H1 (cell line): Measurements from ENCODE around the gene ALLC. TPM values are rescaled to one million over a fixed set of nuclear protein-coding genes. Genes with fewer than 3 reads are reported as not detected.

Source experiments
- CTCF ChIA-PET: fragments of 300-600 bp; sonication (Branson Sonifier 250); formaldehyde crosslinking; loops from one replicate; lab custom pipeline; 2021; ENCODE audit not compliant: partially characterized antibody; lab: Charles Lee
- POLR2A ChIA-PET: fragments of 300-600 bp; sonication (Branson Sonifier 250); formaldehyde crosslinking; loops from one replicate; lab custom pipeline; 2021; ENCODE audit warnings: inconsistent platforms; ENCODE audit not compliant: partially characterized antibody; lab: Charles Lee
- DNase-seq, 2 experiments: peaks; one replicate each; pipeline versions ENCODE4 v3.0.0 to v3.0.0-alpha.2; 2010 to 2022; ENCODE audit warnings: low spot score in 2 of 2, low read depth in 1 of 2, mixed read lengths in 1 of 2
- FAIRE-seq: peaks from 2 replicates; lab custom pipeline; 2011; peaks lifted over from hg19 to GRCh38; lab: Jason Lieb, UNC
- H2AFZ ChIP-seq: 2 replicates; pipeline ENCODE4 v1.8.1; 2012; ENCODE audit warnings: low read length, inconsistent platforms
- H2AK5ac ChIP-seq: 2 replicates; pipeline ENCODE4 v1.6.1; 2013; ENCODE audit warnings: low read depth, low read length
- H2BK120ac ChIP-seq: replicated peaks from 2 replicates; pipeline ENCODE3; 2013; ENCODE audit warnings: low read depth, low read length, inconsistent platforms
- H2BK12ac ChIP-seq: 2 replicates; pipeline ENCODE4 v1.6.1; 2013; ENCODE audit warnings: low read depth, low read length
- H2BK15ac ChIP-seq: 2 replicates; pipeline ENCODE4 v1.6.1; 2013; ENCODE audit warnings: low read length
- H2BK20ac ChIP-seq: 2 replicates; pipeline ENCODE4 v1.6.1; 2013; ENCODE audit warnings: low read length
- H2BK5ac ChIP-seq: 2 replicates; pipeline ENCODE4 v1.6.1; 2013; ENCODE audit warnings: low read depth, low read length
- H3K14ac ChIP-seq: 2 replicates; pipeline ENCODE4 v1.6.1; 2013; ENCODE audit warnings: inconsistent platforms; ENCODE audit not compliant: insufficient read length
- H3K18ac ChIP-seq: 2 replicates; pipeline ENCODE4 v1.6.1; 2013; ENCODE audit warnings: low read length; ENCODE audit errors: extremely low read depth
- H3K23ac ChIP-seq: 2 replicates; pipeline ENCODE4 v1.6.1; 2013; ENCODE audit warnings: inconsistent platforms; ENCODE audit not compliant: insufficient read length
- H3K23me2 ChIP-seq: 2 replicates; pipeline ENCODE4 v1.6.1; 2013; ENCODE audit warnings: low read depth, low read length
- H3K27ac ChIP-seq: 2 replicates; pipeline ENCODE4 v1.6.1; 2011; ENCODE audit warnings: low read depth, low read length, inconsistent platforms
- H3K27me3 ChIP-seq, 4 experiments: replicated peaks in 1 of 4; 1 replicate in 1 of 4; 2 replicates in 3 of 4; pipeline versions ENCODE4 v1.6.1 to v1.8.1; 2011 to 2013; ENCODE audit warnings: low read length in 3 of 4, mild to moderate bottlenecking in 3 of 4, inconsistent platforms in 2 of 4, mixed read lengths in 2 of 4, moderate library complexity in 1 of 4; ENCODE audit not compliant: control insufficient read depth in 3 of 4, insufficient read depth in 3 of 4; ENCODE audit errors: extremely low read depth in 1 of 4
- H3K36me3 ChIP-seq, 4 experiments: 2 replicates each; pipeline versions ENCODE4 v1.6.1 to v1.8.1; 2011 to 2013; ENCODE audit warnings: mild to moderate bottlenecking in 4 of 4, low read length in 3 of 4, moderate library complexity in 2 of 4, control low read depth in 1 of 4, inconsistent platforms in 1 of 4; ENCODE audit not compliant: insufficient read depth in 4 of 4, control insufficient read depth in 2 of 4
- H3K4ac ChIP-seq: replicated peaks from 2 replicates; pipeline ENCODE3; 2013; ENCODE audit warnings: low read length, low read depth, mixed read lengths, inconsistent platforms; ENCODE audit not compliant: insufficient read length
- H3K4me1 ChIP-seq, 4 experiments: replicated peaks in 1 of 4; 1 replicate in 1 of 4; 2 replicates in 3 of 4; pipeline versions ENCODE4 v1.6.1 to v1.8.1; 2011 to 2013; ENCODE audit warnings: low read length in 3 of 4, inconsistent platforms in 2 of 4, mixed read lengths in 1 of 4; ENCODE audit not compliant: insufficient read depth in 4 of 4, control insufficient read depth in 3 of 4
- H3K4me2 ChIP-seq, 2 experiments: 2 replicates each; pipeline versions ENCODE4 v1.6.1 to v1.8.1; 2011 to 2013; ENCODE audit warnings: low read depth in 2 of 2, low read length in 2 of 2, control low read depth in 1 of 2, inconsistent platforms in 1 of 2, mild to moderate bottlenecking in 1 of 2; ENCODE audit not compliant: insufficient read depth in 1 of 2
- H3K4me3 ChIP-seq, 4 experiments: fragments of 200-600, 300-600 bp in 1 of 4; sonication (generic), shearing (Covaris generic), sonication (Bioruptor Twin) in 1 of 4; 2 replicates each; pipeline versions ENCODE4 v1.5.1 to v1.8.1; 2011 to 2016; ENCODE audit warnings: low read length in 4 of 4, low read depth in 3 of 4, control low read depth in 2 of 4, inconsistent platforms in 2 of 4, mild to moderate bottlenecking in 2 of 4, mixed read lengths in 1 of 4, moderate library complexity in 1 of 4; ENCODE audit not compliant: insufficient read depth in 2 of 4; ENCODE audit errors: extremely low read depth in 1 of 4
- H3K56ac ChIP-seq: replicated peaks from 2 replicates; pipeline ENCODE3; 2013; ENCODE audit warnings: low read depth, mild to moderate bottlenecking, mixed read lengths, low read length, inconsistent platforms; ENCODE audit not compliant: insufficient read length
- H3K79me1 ChIP-seq: 2 replicates; pipeline ENCODE4 v1.6.1; 2013; ENCODE audit warnings: low read depth, low read length, control low read depth
- H3K79me2 ChIP-seq, 2 experiments: 2 replicates each; pipeline versions ENCODE4 v1.6.1 to v1.8.1; 2012 to 2013; ENCODE audit warnings: low read length in 2 of 2, mild to moderate bottlenecking in 2 of 2, inconsistent platforms in 1 of 2; ENCODE audit not compliant: insufficient read depth in 2 of 2, control insufficient read depth in 1 of 2
- H3K9ac ChIP-seq, 4 experiments: replicated peaks in 1 of 4; 1 replicate in 1 of 4; 2 replicates in 3 of 4; pipeline versions ENCODE4 v1.6.1 to v1.8.1; 2011 to 2013; ENCODE audit warnings: low read depth in 3 of 4, low read length in 3 of 4, control low read depth in 2 of 4, mild to moderate bottlenecking in 2 of 4, moderate library complexity in 2 of 4, inconsistent platforms in 1 of 4; ENCODE audit errors: extremely low read depth in 1 of 4
- H3K9me3 ChIP-seq, 2 experiments: 2 replicates each; pipeline versions ENCODE4 v1.6.1 to v1.8.1; 2012 to 2013; ENCODE audit warnings: mild to moderate bottlenecking in 2 of 2, moderate library complexity in 2 of 2, control low read depth in 1 of 2, inconsistent platforms in 1 of 2, low read depth in 1 of 2, low read length in 1 of 2, mixed read lengths in 1 of 2; ENCODE audit not compliant: insufficient read depth in 2 of 2
- H4K20me1 ChIP-seq, 2 experiments: replicated peaks in 1 of 2; 2 replicates each; pipeline versions ENCODE3 to v1.8.1; 2011 to 2013; ENCODE audit warnings: inconsistent platforms in 2 of 2, low read length in 2 of 2, mild to moderate bottlenecking in 1 of 2; ENCODE audit not compliant: insufficient read depth in 2 of 2, control insufficient read depth in 1 of 2
- H4K5ac ChIP-seq: 2 replicates; pipeline ENCODE4 v1.6.1; 2013; ENCODE audit warnings: low read length, low read depth, mixed read lengths, inconsistent platforms; ENCODE audit not compliant: insufficient read length
- H4K8ac ChIP-seq: 2 replicates; pipeline ENCODE4 v1.8.0; 2013; ENCODE audit warnings: mild to moderate bottlenecking, moderate library complexity, low read length, inconsistent platforms; ENCODE audit not compliant: insufficient read depth; ENCODE audit errors: extremely low read depth
- H4K91ac ChIP-seq: replicated peaks from 2 replicates; pipeline ENCODE3; 2013; ENCODE audit warnings: low read length, mixed read lengths, inconsistent platforms; ENCODE audit not compliant: insufficient read length
- SP2 ChIP-seq: IDR thresholded peaks from 2 replicates; pipeline ENCODE4 v1.6.1; 2012; ENCODE audit warnings: mild to moderate bottlenecking, low read length, inconsistent platforms
- WGBS, 2 experiments: shearing (Covaris generic) in 1 of 2; methylation state at CpG; one replicate each; pipeline versions ENCODE4 v1.1.6 to v1.1.7; 2013 to 2015; ENCODE audit warnings: low lambda C conversion rate in 2 of 2, mixed read lengths in 2 of 2, inconsistent platforms in 1 of 2, low coverage in 1 of 2, missing lambda C conversion rate in 1 of 2; ENCODE audit not compliant: insufficient replicate concordance in 2 of 2, insufficient coverage in 1 of 2, insufficient read length in 1 of 2; ENCODE audit errors: extremely low coverage in 1 of 2, missing lambda C conversion rate in 1 of 2; 5-methylcytosine and 5-hydroxymethylcytosine counted together
- polyA plus RNA-seq, 7 experiments: library from polyadenylated mRNA; depleted of rRNA in 3 of 7; stranded (reverse) in 5 of 7; unstranded in 2 of 7; fragments of >200 nt in 5 of 7; fragments of 200-250 nt in 2 of 7; gene quantifications; 1 replicate in 5 of 7; 2 replicates in 1 of 7; 4 replicates in 1 of 7; pipeline versions ENCODE4 v1.2.1 to v1.2.3, GENCODE V29; 2011 to 2013; ENCODE audit warnings: missing spikeins in 2 of 7, mixed read lengths in 2 of 7
- total RNA-seq: library from RNA; stranded (reverse); fragmentation: NEBNext Ultra II Directional; extraction: Animal tissue kit (Norgen Biotek cat#: 25700); gene quantifications from 2 replicates; pipeline ENCODE4 v1.2.1, GENCODE V29; 2021

Gene ALLC
- total and polyA plus RNA-seq, 2 of the 8 experiments (the other 6 are each of a cell fraction or from before 2014, with no cell fraction given) = not detected

DNA sequence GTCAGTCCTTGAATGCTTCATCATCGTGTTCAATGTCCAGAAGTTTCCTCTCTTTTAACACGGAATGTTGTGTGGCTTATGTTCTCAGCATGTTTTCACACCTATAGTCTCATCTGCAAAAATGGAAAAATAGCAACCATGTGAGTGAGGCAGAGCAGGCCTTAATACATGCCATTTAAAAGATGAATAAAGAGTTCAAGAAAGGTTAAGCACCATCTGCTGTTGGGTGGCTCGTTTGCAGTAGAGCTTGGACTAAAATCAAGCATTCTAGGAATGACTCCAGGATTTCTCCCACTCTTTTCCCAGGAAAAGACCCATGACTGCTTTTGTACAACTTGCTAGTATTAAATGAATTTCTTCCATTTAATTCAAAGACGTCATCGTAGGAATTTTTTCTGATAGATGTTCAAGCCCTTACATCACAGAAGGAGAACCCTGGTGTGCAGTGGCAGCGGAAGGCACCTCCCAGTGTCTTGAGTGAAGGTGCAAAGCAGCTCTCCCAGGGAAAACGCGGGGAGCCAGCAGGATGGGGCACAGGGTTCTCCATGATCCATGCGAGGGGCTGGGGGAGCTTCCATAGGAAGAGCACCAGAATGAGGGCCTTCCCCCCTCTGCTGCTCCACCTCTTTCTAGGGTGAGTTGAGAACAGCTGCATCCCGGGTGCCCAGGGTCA lies 55.0 kb downstream of the ALLC start:
- ChIA-PET CTCF (interaction anchor here (0.8 to 2.4 kb wide), 8 partner anchors 9 to 641 kb away, joined by 3 to 11 read pairs (median 4); no protein-coding TSS in a partner anchor), POLR2A (no interaction called here)
- Histone ChIP-seq H3K27me3 (no peaks in the 10 kb centered on the region), H2AFZ (no peak overlapping the region), H2BK15ac (no peak overlapping the region), H3K79me1 (no peaks in the 10 kb centered on the region), H3K23me2 (no peaks in the 10 kb centered on the region), H3K79me2 (no peaks in the 10 kb centered on the region), H2AK5ac (no peak overlapping the region), H3K4ac (no peak overlapping the region), H3K4me1 (no peaks in the 10 kb centered on the region), H3K36me3 (no peaks in the 10 kb centered on the region), H3K18ac (no peak overlapping the region), H2BK120ac (no peak overlapping the region), H3K9me3 (no peaks in the 10 kb centered on the region; a peak in 1 of 4 replicates), H3K9ac (peak overlapping the region in 1 of 4 experiments; percentile 3; a peak in 1 of 7 replicates), H2BK12ac (no peak overlapping the region), H2BK20ac (no peak overlapping the region), H3K56ac (no peak overlapping the region), H4K91ac (no peak overlapping the region), H4K8ac (no peak overlapping the region), H3K23ac (no peak overlapping the region), H4K5ac (no peak overlapping the region), H3K4me2 (no peak overlapping the region), H3K14ac (no peak overlapping the region), H3K4me3 (no peak overlapping the region), H3K27ac (no peak overlapping the region), H2BK5ac (no peak overlapping the region), H4K20me1 (no peaks in the 10 kb centered on the region)
- FAIRE-seq = no peak
- 89% methylated on average over 9 of the region's 10 CpGs; no CpG with 5 or more reads in 1 of the 2 experiments for WGBS, 2 experiments
- DNase-seq = no peak
- TF ChIP-seq SP2 = no peak
